ENCODE data around the gene NFIB.

NFIB gene

GRCh38 chr9:14158136-14158813 lies 155.7 kb downstream of the NFIB start:
- H3K4me3 ChIP-seq (ENCODE audit: low read depth, low read length), result no peak overlapping the region
- in situ Hi-C loops (cut with HindIII; ENCODE audit: low sequenced_read_pairs), result no loop called here
- DNase-seq (ENCODE audit: low read depth, low spot score), result no peak
- TF ChIP-seq CTCF (IDR thresholded peaks at IDR 0.05; ENCODE audit: low read depth, low read length), result no peak

- TF ChIP-seq CTCF (IDR thresholded peaks at IDR 0.05; ENCODE audit: low read depth, low read length), result no peak
- in situ Hi-C loops (cut with HindIII; ENCODE audit: low sequenced_read_pairs), result no loop called here
- H3K4me3 ChIP-seq (ENCODE audit: low read depth, low read length), result no peak overlapping the region
- no peak for DNase-seq (ENCODE audit: low read depth, low spot score)
These were observed 156.8 kb downstream of the NFIB start for GRCh38 chr9:14157191-14157590.

- no peak for TF ChIP-seq CTCF (IDR thresholded peaks at IDR 0.05; ENCODE audit: low read depth, low read length)
- in situ Hi-C loops (cut with HindIII; ENCODE audit: low sequenced_read_pairs), result no loop called here
- no peak for DNase-seq (ENCODE audit: low read depth, low spot score)
- H3K4me3 ChIP-seq (ENCODE audit: low read depth, low read length), result no peak overlapping the region
These were observed 157.9 kb downstream of the NFIB start for GRCh38 chr9:14156046-14156445.

GRCh38 chr9:14155237-14155636 lies 158.7 kb downstream of the NFIB start:
- no peak for DNase-seq (ENCODE audit: low read depth, low spot score)
- no peak overlapping the region for H3K4me3 ChIP-seq (ENCODE audit: low read depth, low read length)
- no peak for TF ChIP-seq CTCF (IDR thresholded peaks at IDR 0.05; ENCODE audit: low read depth, low read length)
- in situ Hi-C loops (cut with HindIII; ENCODE audit: low sequenced_read_pairs), result no loop called here

GRCh38 chr9:14153310-14153720 lies 160.6 kb downstream of the NFIB start:
- no peak for TF ChIP-seq CTCF (IDR thresholded peaks at IDR 0.05; ENCODE audit: low read depth, low read length)
- in situ Hi-C loops (cut with HindIII; ENCODE audit: low sequenced_read_pairs), result no loop called here
- DNase-seq (ENCODE audit: low read depth, low spot score), result no peak
- H3K4me3 ChIP-seq (ENCODE audit: low read depth, low read length), result no peak overlapping the region

GRCh38 chr9:14151451-14151850 lies 162.5 kb downstream of the NFIB start:
- no peak overlapping the region for H3K4me3 ChIP-seq (ENCODE audit: low read depth, low read length)
- TF ChIP-seq CTCF (IDR thresholded peaks at IDR 0.05; ENCODE audit: low read depth, low read length), result no peak
- in situ Hi-C loops (cut with HindIII; ENCODE audit: low sequenced_read_pairs), result no loop called here
- no peak for DNase-seq (ENCODE audit: low read depth, low spot score)
